HG03575 (cell line): ENCODE measurements around the gene SV2C.
A peak's percentile ranks its signal among the peaks of the same experiment; 100 is the strongest.

Experiments used
- ATAC-seq: cut with Tn5 transposase; IDR thresholded peaks from one replicate; pipeline ENCODE4 v1.9.1; 2021; ENCODE audit not compliant: unreplicated experiment, insufficient number of reproducible peaks, low FRiP score; ENCODE audit errors: extremely low read depth

The SV2C gene

DNA sequence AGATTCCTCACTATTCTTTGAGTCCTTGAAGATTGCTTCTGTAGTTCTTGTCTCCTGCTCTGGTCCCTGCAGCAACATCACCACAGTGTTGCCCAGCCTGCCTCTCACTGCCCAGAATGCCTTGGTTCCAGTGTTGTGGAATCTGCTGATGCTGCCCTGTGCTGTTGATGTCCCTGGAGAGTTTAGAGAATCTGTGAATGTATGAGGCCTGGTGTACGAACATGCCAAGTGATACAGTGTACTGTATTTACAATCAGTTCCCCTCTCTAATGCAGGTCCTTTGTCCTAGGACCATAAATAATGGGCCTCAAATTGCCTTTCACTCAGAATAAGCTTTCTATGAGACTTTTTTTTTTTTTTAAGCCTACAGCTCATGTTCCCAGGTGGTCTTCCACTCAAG lies 8.2 kb downstream of the SV2C start:
- ATAC-seq, result no peak

GRCh38 chr5:76099286-76099702 lies 16.1 kb downstream of the SV2C start:
- ATAC-seq, result peak; percentile 60

DNA sequence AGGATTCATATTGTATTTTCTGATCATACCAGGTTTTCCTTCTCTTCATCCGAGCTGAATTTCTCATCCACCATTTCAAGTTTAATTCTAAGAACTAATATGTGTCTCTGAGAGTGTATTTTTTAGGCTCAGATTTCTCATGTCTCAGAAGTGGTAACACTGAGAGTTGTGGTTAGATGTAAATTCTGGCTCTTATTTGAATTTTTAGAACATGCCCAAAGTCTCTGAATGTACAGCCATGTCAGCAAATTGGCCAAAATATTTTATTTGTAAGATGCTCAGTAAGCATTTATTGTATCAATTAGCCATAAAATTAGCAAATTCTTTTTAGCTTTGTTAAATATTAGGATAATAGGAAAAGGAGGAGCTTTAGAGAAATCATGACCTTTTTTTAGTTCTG lies 16.6 kb downstream of the SV2C start:
- no peak for ATAC-seq

DNA sequence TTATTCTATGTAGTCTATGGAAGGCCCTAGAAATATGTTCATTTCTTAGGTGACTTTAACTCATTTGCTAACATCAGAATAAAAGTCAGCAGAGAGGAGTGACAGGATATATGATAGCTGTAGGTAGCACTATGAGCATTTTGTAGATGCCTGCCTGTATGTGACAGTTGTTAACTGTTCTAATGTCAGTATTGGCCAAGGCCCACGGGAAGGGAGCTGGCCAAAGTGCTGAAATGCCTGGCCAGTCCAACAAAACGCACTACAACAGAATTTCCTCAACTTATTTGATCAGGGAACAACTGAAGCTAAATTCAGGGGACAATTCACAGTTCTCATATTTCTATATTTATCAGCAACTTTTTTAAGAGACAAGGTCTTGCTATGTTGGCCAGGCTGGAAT lies 20.8 kb downstream of the SV2C start:
- no peak for ATAC-seq

GRCh38 chr5:76106149-76106548 lies 23.0 kb downstream of the SV2C start:
- no peak for ATAC-seq

GRCh38 chr5:76111477-76112174 lies 28.4 kb downstream of the SV2C start:
- ATAC-seq, result no peak

DNA sequence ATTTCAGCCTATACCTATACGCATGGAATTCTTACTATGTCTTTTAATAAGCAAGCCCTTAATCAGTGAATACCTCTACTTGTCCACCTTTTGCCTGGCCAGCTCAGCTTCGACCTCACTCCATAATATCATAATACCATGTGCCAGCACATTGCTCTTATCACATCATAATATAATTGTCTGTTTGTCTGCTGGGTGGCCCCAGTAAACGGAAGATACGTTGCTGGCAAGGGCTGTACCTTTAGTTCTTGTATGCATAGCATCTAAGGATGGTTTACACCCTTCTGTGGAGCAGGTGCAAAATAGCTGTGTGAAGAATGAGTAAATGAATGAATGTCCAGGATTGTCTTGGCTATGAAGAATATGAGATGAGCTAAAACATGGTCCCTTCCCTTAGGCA lies 29.9 kb downstream of the SV2C start:
- ATAC-seq, result no peak

DNA sequence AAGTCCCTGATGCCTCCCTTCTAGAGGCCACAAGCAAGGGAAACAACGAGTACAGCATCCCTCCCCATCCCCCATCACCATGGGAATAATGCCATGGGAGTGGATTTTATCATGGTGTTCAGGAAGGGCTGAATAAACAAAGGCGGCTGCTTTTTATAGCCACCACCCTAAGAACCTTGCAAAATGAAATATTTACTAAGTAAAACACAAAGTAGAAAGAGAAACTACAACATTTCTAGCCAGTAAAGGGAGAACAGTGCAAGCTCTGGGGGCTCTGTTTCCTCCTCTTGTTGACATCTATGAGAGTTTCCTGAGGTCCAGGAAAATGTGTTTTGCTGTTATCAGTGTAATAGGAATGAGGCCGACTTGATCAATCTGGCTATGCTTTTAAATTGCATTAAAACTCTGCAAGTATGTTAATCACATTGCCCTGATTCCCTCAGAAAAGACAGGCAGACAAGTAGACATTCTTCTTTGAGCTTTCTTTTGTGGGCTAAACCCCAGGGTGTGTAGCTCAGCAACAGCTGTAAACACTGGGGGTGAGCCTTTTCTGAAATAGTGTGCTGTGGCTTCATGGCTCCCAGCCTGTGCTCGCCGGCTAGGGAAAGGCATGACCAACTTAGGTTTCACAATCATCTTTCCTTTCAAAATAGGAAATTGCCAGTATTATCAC lies 31.1 kb downstream of the SV2C start:
- ATAC-seq, result no peak

- no peak for ATAC-seq
Measured at GRCh38 chr5:76125346-76125745, 42.2 kb downstream of the SV2C start.

DNA sequence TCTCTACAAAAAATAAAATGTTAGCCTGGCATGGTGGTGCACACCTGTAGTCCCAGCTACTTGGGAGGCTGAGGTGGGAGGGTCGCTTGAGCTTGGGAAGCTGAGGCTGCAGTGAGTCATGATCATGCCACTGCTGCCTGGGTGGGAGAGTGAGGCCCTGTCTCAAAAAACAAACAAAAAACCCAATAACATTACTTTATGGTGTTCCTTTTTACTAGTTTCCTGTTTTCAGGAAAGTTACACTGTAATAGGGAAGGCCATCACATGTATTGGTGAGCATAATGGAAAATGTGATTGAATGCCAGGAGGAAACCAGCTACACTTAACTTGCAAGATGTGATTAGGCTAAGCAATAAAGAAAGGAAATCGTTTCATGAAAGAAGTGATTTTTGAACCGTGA lies 42.7 kb downstream of the SV2C start:
- no peak for ATAC-seq

GRCh38 chr5:76134003-76134402 lies 50.8 kb downstream of the SV2C start:
- ATAC-seq, result no peak

DNA sequence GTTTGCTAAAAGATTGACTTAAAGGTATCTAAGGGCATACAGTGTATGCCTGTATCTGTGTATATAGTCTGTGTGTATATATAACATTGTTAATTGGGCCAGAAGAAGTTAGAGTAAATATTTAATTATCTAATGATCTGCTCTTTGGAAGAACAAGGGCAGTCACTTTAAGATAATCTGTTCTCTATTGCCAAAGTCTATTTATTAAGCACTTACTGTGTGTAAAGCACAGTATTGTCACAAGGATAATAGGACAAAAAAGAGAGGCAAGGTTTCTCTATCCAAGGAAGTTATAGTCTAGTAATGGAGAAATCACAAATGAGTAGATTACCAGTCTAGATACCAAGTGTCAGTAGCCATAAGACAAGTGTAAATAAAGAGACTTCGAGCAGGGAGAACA lies 51.5 kb downstream of the SV2C start:
- no peak for ATAC-seq

DNA sequence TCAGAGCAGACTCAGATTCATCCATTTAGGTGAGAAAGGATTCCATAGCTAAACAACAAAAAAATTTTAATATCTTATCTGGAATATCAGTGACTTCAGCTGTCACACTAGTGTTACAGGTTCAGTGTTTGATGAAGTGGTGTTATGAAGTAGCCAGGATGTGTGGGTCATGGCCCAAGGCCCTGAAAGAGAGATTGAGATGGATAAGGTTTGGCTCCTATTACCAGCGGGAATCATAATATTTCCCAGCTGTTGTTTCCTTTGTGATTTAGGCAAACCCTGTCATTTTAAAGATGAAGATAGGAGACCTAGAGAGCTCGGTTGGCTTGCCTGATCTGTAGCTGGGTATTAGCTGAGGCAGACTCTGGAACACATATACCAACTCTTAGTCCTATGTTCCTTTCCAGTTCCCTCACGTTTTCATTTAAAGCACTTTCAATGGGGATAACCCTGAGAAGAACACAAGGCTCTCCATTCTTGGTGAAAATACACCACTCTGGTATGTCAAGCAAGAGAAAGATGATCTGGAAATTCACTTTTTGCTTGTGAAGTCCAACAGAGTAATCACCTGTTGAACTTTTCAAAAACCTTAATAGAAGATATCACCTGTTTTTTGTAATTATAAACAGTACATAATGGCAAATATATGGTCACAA lies 54.8 kb downstream of the SV2C start:
- ATAC-seq, result no peak

DNA sequence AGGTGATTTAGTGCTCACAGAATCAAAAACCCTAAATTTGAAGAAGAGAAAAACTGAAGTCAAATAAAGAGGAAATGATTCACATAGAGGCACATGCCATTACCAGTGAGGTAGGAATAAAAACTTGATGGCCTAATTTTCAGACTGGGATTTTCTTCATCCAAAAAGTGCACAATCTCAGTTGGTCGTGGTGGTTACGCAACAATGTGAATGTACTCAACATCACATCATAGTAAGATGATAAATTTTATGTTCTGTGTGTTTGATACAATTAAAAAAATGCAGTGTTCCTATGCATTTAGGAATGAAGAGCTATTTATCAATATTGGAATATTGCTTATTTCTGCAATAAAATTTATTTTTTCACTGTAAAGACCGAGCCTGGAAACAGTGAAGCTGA lies 60.7 kb downstream of the SV2C start:
- ATAC-seq, result no peak

- ATAC-seq, result no peak
Measured at GRCh38 chr5:76144513-76145274, 61.5 kb downstream of the SV2C start.

DNA sequence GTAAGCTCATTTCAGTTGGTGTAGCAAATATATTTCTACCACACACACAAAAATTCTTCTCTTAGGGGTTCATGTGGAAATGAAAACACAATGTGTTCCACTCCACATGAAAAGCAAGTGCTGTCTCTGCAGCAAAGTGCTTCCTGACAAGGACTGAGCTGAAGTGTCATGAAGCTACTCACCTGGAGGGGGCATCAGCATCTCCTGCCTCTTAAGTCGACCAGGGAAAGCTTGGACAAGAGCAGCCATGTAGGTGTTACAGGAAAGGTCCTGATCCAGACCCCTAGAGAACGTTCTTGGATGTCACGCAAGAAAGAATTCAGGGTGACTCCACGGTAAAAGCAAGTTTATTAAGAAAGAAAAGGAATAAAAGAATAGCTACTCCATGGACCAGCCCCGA lies 62.8 kb downstream of the SV2C start:
- ATAC-seq, result no peak

- ATAC-seq, result no peak
Measured at GRCh38 chr5:76149636-76150035, 66.5 kb downstream of the SV2C start.

GRCh38 chr5:76152161-76152560 lies 69.0 kb downstream of the SV2C start:
- no peak for ATAC-seq

DNA sequence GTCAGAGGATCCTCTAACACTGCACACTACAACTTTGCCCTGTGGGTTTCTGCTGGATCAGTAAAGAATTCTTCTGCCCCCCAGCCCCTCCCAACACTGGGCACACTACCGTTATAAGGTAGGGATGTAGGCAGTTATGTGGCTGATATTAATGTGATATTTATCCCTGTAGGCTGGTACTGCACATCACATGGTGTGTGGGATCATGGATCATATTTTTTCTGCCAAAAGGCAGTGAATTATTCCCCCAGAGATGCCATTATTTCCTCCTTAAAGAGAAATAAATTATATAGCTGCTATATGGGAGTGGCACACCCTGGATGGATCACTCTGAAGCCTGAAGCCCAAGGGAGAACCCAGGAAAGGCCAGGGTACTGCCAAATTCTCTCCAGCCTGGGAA lies 69.5 kb downstream of the SV2C start:
- no peak for ATAC-seq

DNA sequence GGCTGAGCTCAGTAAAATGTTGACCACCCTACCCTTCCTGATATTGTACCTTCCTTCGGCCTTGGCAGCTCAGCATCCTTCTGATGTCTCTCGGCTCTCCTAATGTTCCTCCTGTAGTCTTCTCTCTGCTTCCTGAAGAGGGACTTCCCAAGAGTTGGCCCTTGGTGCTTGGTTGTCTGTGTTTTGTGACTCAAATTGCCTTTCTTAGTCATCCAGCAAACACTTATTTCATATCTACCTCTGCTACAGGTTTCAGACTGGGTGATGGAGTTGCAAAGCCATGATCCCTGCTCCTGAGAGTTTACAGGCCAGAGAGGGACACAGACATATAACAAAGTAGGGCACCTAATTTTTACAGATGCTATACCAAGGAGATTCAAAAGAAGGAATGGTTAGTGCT lies 70.1 kb downstream of the SV2C start:
- ATAC-seq, result no peak
